ENCODE results near the gene CDSN. TPM values are rescaled to one million over a fixed set of nuclear protein-coding genes. Genes with fewer than 3 reads are reported as not detected.

Gene CDSN
- total and polyA plus RNA-seq, 2 experiments from 2014 or later = not detected

GRCh38 chr6:31092769-31093505 is 27.3 kb downstream of the CDSN start:
- in situ Hi-C loops (cut with MboI) = loop anchor here (25.0 kb wide), 1 partner anchor 356 kb away; the partner anchor contains the start of genes FLOT1 and IER3
- TF ChIP-seq EZH2 (IDR thresholded peaks at IDR 0.05; ENCODE audit: insufficient read depth, poor library complexity, severe bottlenecking) (no peak), EZH2phosphoT487 (IDR thresholded peaks at IDR 0.05; ENCODE audit: insufficient read depth, low read depth) (no peak)

GRCh38 chr6:31092238-31092637 is 28.0 kb downstream of the CDSN start:
- in situ Hi-C loops (cut with MboI) = loop anchor here (25.0 kb wide), 1 partner anchor 355 kb away; the partner anchor contains the start of genes FLOT1 and IER3
- H3K36me3 ChIP-seq (ENCODE audit: low read depth) = no peaks in the 10 kb centered on the region
- H3K9me2 ChIP-seq (ENCODE audit: insufficient read depth) = no peaks in the 10 kb centered on the region
- peaks cover 6% of the 10 kb centered on the region for H3K4me1 ChIP-seq (ENCODE audit: insufficient read depth)
- DNase-seq = no peak
- H3K79me2 ChIP-seq (ENCODE audit: insufficient read depth) = no peaks in the 10 kb centered on the region
- H3K9me3 ChIP-seq (ENCODE audit: low read depth) = no peaks in the 10 kb centered on the region
- no peak overlapping the region for H3K4me2 ChIP-seq (ENCODE audit: unreplicated experiment)
- H3K4me3 ChIP-seq = no peak overlapping the region
- no peak overlapping the region for H2AFZ ChIP-seq
- 90 to 91% methylated on average over 2 of the region's 2 CpGs for WGBS, 2 experiments (ENCODE audit: low coverage in 1 of 2, low lambda C conversion rate in 2 of 2, missing lambda C conversion rate in 2 of 2)
- no peaks in the 10 kb centered on the region for H4K20me1 ChIP-seq (ENCODE audit: insufficient read depth)
- H3K27ac ChIP-seq = no peak overlapping the region
- peaks cover 2% of the 10 kb centered on the region for H3F3A ChIP-seq (ENCODE audit: insufficient read depth)
- TF ChIP-seq EZH2phosphoT487 (IDR thresholded peaks at IDR 0.05; ENCODE audit: insufficient read depth, low read depth) (no peak), EZH2 (IDR thresholded peaks at IDR 0.05; ENCODE audit: insufficient read depth, poor library complexity, severe bottlenecking) (no peak)
- H3K27me3 ChIP-seq (replicated peaks; ENCODE audit: insufficient read depth) = no peaks in the 10 kb centered on the region
- no peak overlapping the region for H3K9ac ChIP-seq

More at GRCh38 chr6:31092769-31093505, 27.3 kb downstream of the CDSN start:
- no peaks in the 10 kb centered on the region for H3K9me2 ChIP-seq (ENCODE audit: insufficient read depth)
- H3K27ac ChIP-seq = no peak overlapping the region
- no peaks in the 10 kb centered on the region for H3K9me3 ChIP-seq (ENCODE audit: low read depth)
- H2AFZ ChIP-seq = no peak overlapping the region
- no peak overlapping the region for H3K4me2 ChIP-seq (ENCODE audit: unreplicated experiment)
- H3K9ac ChIP-seq = no peak overlapping the region
- no peaks in the 10 kb centered on the region for H3K79me2 ChIP-seq (ENCODE audit: insufficient read depth)
- WGBS, 2 experiments (ENCODE audit: low coverage in 1 of 2, low lambda C conversion rate in 2 of 2, missing lambda C conversion rate in 2 of 2) = 85 to 86% methylated on average over 12 of the region's 12 CpGs
- no peak for DNase-seq
- H3K27me3 ChIP-seq (replicated peaks; ENCODE audit: insufficient read depth) = no peaks in the 10 kb centered on the region
- H3K36me3 ChIP-seq (ENCODE audit: low read depth) = no peaks in the 10 kb centered on the region
- no peaks in the 10 kb centered on the region for H4K20me1 ChIP-seq (ENCODE audit: insufficient read depth)
- no peaks in the 10 kb centered on the region for H3F3A ChIP-seq (ENCODE audit: insufficient read depth)
- no peak overlapping the region for H3K4me3 ChIP-seq
- H3K4me1 ChIP-seq (ENCODE audit: insufficient read depth) = peaks cover 4% of the 10 kb centered on the region; the same call in 1 of the 2 replicates

GRCh38 chr6:31091680-31092079 is 28.6 kb downstream of the CDSN start:
- Histone ChIP-seq H3K4me3 (no peak overlapping the region), H3K4me2 (ENCODE audit: unreplicated experiment) (no peak overlapping the region), H3K9ac (no peak overlapping the region), H3K36me3 (ENCODE audit: low read depth) (no peaks in the 10 kb centered on the region), H3K27ac (no peak overlapping the region), H2AFZ (no peak overlapping the region), H3K9me2 (ENCODE audit: insufficient read depth) (no peaks in the 10 kb centered on the region), H3F3A (ENCODE audit: insufficient read depth) (peaks cover 8% of the 10 kb centered on the region), H3K9me3 (ENCODE audit: low read depth) (no peaks in the 10 kb centered on the region), H3K27me3 (replicated peaks; ENCODE audit: insufficient read depth) (no peaks in the 10 kb centered on the region), H4K20me1 (ENCODE audit: insufficient read depth) (no peaks in the 10 kb centered on the region), H3K4me1 (ENCODE audit: insufficient read depth) (peaks cover 12% of the 10 kb centered on the region), H3K79me2 (ENCODE audit: insufficient read depth) (no peaks in the 10 kb centered on the region)
- DNase-seq = no peak
- TF ChIP-seq EZH2 (IDR thresholded peaks at IDR 0.05; ENCODE audit: insufficient read depth, poor library complexity, severe bottlenecking) (no peak), EZH2phosphoT487 (IDR thresholded peaks at IDR 0.05; ENCODE audit: insufficient read depth, low read depth) (no peak)
- in situ Hi-C loops (cut with MboI) = loop anchor here (25.0 kb wide), 1 partner anchor 354 kb away; the partner anchor contains the start of genes FLOT1 and IER3
- 32 to 33% methylated on average over 3 of the region's 3 CpGs for WGBS, 2 experiments (ENCODE audit: low coverage in 1 of 2, low lambda C conversion rate in 2 of 2, missing lambda C conversion rate in 2 of 2)

GRCh38 chr6:31090973-31091364 is 29.3 kb downstream of the CDSN start:
- no peaks in the 10 kb centered on the region for H3K9me3 ChIP-seq (ENCODE audit: low read depth)
- H3K27me3 ChIP-seq (replicated peaks; ENCODE audit: insufficient read depth) = no peaks in the 10 kb centered on the region
- in situ Hi-C loops (cut with MboI) = loop anchor here (25.0 kb wide), 1 partner anchor 354 kb away; the partner anchor contains the start of genes FLOT1 and IER3
- no peak overlapping the region for H3K4me2 ChIP-seq (ENCODE audit: unreplicated experiment)
- peaks cover 10% of the 10 kb centered on the region for H3F3A ChIP-seq (ENCODE audit: insufficient read depth)
- H3K79me2 ChIP-seq (ENCODE audit: insufficient read depth) = no peaks in the 10 kb centered on the region
- no peak for DNase-seq
- H3K9ac ChIP-seq = no peak overlapping the region
- no peak overlapping the region for H3K27ac ChIP-seq
- H4K20me1 ChIP-seq (ENCODE audit: insufficient read depth) = no peaks in the 10 kb centered on the region
- no peak for TF ChIP-seq EZH2phosphoT487 (IDR thresholded peaks at IDR 0.05; ENCODE audit: insufficient read depth, low read depth)
- no peaks in the 10 kb centered on the region for H3K36me3 ChIP-seq (ENCODE audit: low read depth)
- H3K9me2 ChIP-seq (ENCODE audit: insufficient read depth) = no peaks in the 10 kb centered on the region
- 97% methylated on average over 6 of the region's 6 CpGs for WGBS, 2 experiments (ENCODE audit: low coverage in 1 of 2, low lambda C conversion rate in 2 of 2, missing lambda C conversion rate in 2 of 2)
- no peak overlapping the region for H2AFZ ChIP-seq
- no peak overlapping the region for H3K4me3 ChIP-seq
- peaks cover 18% of the 10 kb centered on the region for H3K4me1 ChIP-seq (ENCODE audit: insufficient read depth)

Measured in GM23248 (cell line).